H7 (cell line): ENCODE results near the gene PPP1R9A. TPM values are rescaled to one million over a fixed set of nuclear protein-coding genes. Genes with fewer than 3 reads are reported as not detected.
A peak's percentile ranks its signal among the peaks of the same experiment; 100 is the strongest.

Experiments used
- DNase-seq: peaks from one replicate; pipeline ENCODE4 v3.0.0; 2012
- H3K27me3 ChIP-seq: 2 replicates; pipeline ENCODE4 v1.6.0; 2011; ENCODE audit warnings: mild to moderate bottlenecking, low read length; ENCODE audit not compliant: control insufficient read depth, insufficient read depth
- H3K36me3 ChIP-seq: replicated peaks from 2 replicates; pipeline ENCODE4 v1.5.1; 2011; ENCODE audit warnings: low read length; ENCODE audit not compliant: control insufficient read depth, insufficient read depth
- H3K4me3 ChIP-seq: 2 replicates; pipeline ENCODE4 v1.5.1; 2011; ENCODE audit warnings: low read depth, mild to moderate bottlenecking, control low read depth, low read length, moderate library complexity; ENCODE audit not compliant: insufficient read depth
- total RNA-seq: library from RNA; depleted of rRNA; stranded (reverse); fragments of >200 nt; shearing (Covaris generic); gene quantifications from 2 replicates; pipeline ENCODE4 v1.2.3, GENCODE V29; 2014

PPP1R9A gene
- total RNA-seq, 1 experiment from 2014 or later = 8.0 TPM

DNA sequence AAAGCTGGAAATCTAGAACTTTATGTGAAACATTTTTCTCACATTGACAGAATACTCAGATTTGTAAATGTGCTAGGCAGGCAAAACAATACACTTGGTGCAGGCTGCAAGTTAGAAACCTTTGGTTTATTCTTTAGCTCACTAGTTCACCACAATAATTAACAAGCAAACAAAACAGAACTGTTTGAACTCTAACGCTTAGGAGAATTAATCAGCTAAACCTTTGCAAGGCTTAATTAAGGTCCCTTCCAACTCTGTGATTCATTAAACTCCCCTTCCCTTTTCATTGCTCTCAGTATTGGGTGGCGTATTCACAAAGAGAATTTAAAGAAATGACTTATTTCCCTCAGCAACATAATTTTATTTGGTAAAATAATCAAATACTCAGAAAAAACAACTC is 317.9 kb downstream of the PPP1R9A start:
- Histone ChIP-seq H3K36me3 (no peaks in the 10 kb centered on the region), H3K4me3 (no peak overlapping the region), H3K27me3 (no peaks in the 10 kb centered on the region)
- no peak for DNase-seq

DNA sequence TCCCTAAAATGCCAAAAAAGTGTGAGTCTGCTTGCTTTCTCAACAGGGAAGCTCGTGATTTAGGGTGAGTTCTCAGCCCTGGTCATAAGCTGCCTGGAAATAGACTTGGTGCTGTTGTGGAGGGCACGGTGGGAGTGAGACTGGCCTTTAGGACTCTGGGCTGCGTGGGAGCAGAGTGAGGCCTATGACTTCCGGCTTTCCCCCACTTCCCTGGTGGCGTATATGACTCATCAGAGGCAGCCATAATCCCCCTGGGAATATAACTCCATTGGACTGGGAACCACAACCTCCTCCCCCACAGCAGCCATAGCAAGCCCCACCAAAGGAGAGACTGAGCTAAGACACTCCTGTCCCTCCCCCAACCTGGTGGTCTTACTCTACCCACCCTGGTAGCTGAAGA is 321.9 kb downstream of the PPP1R9A start:
- no peaks in the 10 kb centered on the region for H3K27me3 ChIP-seq
- H3K4me3 ChIP-seq = no peak overlapping the region
- H3K36me3 ChIP-seq = no peaks in the 10 kb centered on the region
- DNase-seq = no peak

GRCh38 chr7:95238252-95238943 is 331.0 kb downstream of the PPP1R9A start:
- DNase-seq = no peak
- H3K4me3 ChIP-seq = no peak overlapping the region
- no peaks in the 10 kb centered on the region for H3K27me3 ChIP-seq
- H3K36me3 ChIP-seq = no peaks in the 10 kb centered on the region

GRCh38 chr7:95240921-95241320 is 333.5 kb downstream of the PPP1R9A start:
- no peaks in the 10 kb centered on the region for H3K27me3 ChIP-seq
- H3K4me3 ChIP-seq = no peak overlapping the region
- no peaks in the 10 kb centered on the region for H3K36me3 ChIP-seq
- no peak for DNase-seq

- H3K4me3 ChIP-seq = no peak overlapping the region
- no peaks in the 10 kb centered on the region for H3K36me3 ChIP-seq
- DNase-seq = no peak
- H3K27me3 ChIP-seq = no peaks in the 10 kb centered on the region
Measured at GRCh38 chr7:95242266-95242665, 334.9 kb downstream of the PPP1R9A start.

DNA sequence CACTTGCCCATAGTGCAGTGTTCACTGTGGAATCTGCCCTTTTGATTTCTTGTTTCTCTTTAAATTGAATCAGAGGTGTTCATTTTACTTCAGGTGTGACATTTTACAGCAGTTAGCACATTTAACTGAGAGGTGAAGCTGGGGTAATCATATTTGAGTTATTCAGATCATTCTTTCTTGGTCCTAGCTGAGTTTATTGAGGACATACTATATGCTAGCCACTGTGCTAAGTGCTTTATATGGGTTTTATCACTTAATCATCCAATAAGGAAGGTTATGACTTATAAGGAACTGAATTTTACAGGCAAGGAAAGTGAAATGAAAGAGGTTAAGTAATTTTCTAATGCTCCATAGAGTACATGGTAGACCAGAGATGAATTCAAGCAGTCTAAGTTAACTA is 337.2 kb downstream of the PPP1R9A start:
- H3K27me3 ChIP-seq = no peaks in the 10 kb centered on the region
- H3K36me3 ChIP-seq = no peaks in the 10 kb centered on the region
- H3K4me3 ChIP-seq = no peak overlapping the region
- DNase-seq = no peak

DNA sequence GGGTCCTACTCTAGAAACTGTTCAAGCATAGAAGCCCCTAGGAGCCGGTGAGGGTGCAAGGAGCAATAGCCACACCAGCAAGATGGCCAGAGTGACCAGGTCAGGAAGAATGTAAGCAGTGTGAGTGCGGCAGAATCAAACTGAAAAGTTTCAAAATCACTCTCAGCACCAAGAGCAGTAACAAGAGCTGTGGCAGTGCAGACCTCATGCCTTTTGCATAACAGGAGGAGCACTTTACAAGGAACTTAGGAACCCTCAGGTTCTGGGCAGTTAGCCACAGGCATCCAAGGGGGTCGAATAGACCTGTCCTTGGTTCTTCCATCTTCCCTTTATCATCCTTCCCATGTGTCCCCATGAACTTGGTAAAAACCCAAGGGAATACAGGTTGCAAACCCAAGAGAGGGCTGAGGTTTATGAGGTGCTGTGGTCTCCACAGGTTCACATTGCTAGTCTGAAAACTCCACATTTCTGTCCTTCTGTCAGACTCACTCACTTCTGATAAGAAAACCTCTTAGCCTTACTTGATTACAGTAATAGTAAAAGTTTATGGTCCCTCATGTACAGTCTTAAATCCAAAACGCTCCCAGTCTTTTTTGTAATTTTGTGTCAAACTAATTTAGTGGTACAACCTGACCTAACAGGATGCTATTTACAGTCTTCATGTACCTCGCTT is 338.6 kb downstream of the PPP1R9A start:
- Histone ChIP-seq H3K36me3 (no peaks in the 10 kb centered on the region), H3K27me3 (no peaks in the 10 kb centered on the region), H3K4me3 (no peak overlapping the region)
- DNase-seq = no peak

GRCh38 chr7:95246831-95247370 is 339.5 kb downstream of the PPP1R9A start:
- peak; percentile 30 for DNase-seq
- Histone ChIP-seq H3K27me3 (no peaks in the 10 kb centered on the region), H3K36me3 (no peaks in the 10 kb centered on the region), H3K4me3 (no peak overlapping the region)

GRCh38 chr7:95250571-95250970 is 343.2 kb downstream of the PPP1R9A start:
- DNase-seq = no peak
- Histone ChIP-seq H3K4me3 (no peak overlapping the region), H3K27me3 (no peaks in the 10 kb centered on the region), H3K36me3 (no peaks in the 10 kb centered on the region; the same call in 1 of the 2 replicates)

- Histone ChIP-seq H3K4me3 (no peak overlapping the region), H3K36me3 (no peaks in the 10 kb centered on the region; the same call in 1 of the 2 replicates), H3K27me3 (no peaks in the 10 kb centered on the region)
- DNase-seq = no peak
Measured at GRCh38 chr7:95251966-95252365, 344.6 kb downstream of the PPP1R9A start.

DNA sequence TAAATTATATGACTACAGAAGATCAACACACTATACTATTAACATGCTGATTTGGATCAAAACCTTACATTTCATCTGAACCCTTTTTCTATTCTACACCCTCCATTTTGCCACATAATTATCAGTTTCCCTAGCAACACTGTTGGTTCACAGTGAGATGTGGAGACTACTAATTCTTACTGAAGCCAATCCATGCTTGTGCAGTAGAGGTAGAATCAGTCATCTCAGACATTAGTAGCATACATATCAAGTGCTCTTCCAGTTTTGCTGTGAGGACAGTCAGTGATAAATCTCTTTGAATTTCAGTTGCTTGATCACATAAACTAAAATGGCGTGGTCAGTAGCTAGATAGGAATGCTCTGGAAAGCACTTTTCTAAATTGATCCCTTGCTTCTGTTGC is 346.6 kb downstream of the PPP1R9A start:
- DNase-seq = no peak
- Histone ChIP-seq H3K4me3 (no peak overlapping the region), H3K36me3 (no peaks in the 10 kb centered on the region; the same call in 1 of the 2 replicates), H3K27me3 (no peaks in the 10 kb centered on the region)

- Histone ChIP-seq H3K27me3 (no peaks in the 10 kb centered on the region), H3K4me3 (no peak overlapping the region), H3K36me3 (no peaks in the 10 kb centered on the region; the same call in 1 of the 2 replicates)
- no peak for DNase-seq
Measured at GRCh38 chr7:95255691-95256090, 348.3 kb downstream of the PPP1R9A start.

GRCh38 chr7:95261895-95262415 is 354.6 kb downstream of the PPP1R9A start:
- H3K27me3 ChIP-seq = no peaks in the 10 kb centered on the region
- no peaks in the 10 kb centered on the region for H3K36me3 ChIP-seq
- no peak for DNase-seq
- H3K4me3 ChIP-seq = no peak overlapping the region

DNA sequence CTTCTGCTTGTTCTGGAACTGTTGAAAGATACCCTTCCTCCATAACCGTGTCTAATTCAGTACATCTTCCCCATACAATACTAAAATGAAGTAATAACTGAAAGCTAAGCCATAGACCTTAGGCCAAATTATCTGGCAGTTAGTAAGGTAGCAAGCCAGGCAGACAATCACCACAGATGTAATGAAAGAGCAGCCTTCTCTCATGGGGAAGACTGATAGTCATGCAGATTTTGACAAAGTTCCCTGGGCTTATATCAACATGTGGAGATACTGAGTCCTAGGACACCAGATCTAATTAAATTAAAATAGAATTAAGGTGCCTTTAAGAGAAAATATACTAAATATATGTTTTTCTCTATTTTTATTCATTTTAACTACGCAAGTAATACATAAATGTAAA is 355.5 kb downstream of the PPP1R9A start:
- Histone ChIP-seq H3K27me3 (no peaks in the 10 kb centered on the region), H3K4me3 (no peak overlapping the region), H3K36me3 (no peaks in the 10 kb centered on the region)
- no peak for DNase-seq

- no peak for DNase-seq
- Histone ChIP-seq H3K27me3 (no peaks in the 10 kb centered on the region), H3K4me3 (no peak overlapping the region), H3K36me3 (no peaks in the 10 kb centered on the region)
Measured at GRCh38 chr7:95263785-95264362, 356.5 kb downstream of the PPP1R9A start.
